IPS DF 4.7 (cell line): ENCODE measurements around the gene WASHC2A.
"Not testable (repeated sequence)": the region's sequence is repeated elsewhere in the genome, so short reads cannot be mapped to it uniquely, and the experiment has no call there.

Experiments used
- DNase-seq: peaks from one replicate; pipeline ENCODE4 v3.0.0-alpha.2; 2013; ENCODE audit warnings: low spot score; ENCODE audit errors: extremely low read depth

The WASHC2A gene

GRCh38 chr10:50152792-50153272 is 85.1 kb downstream of the WASHC2A start:
- DNase-seq, result no peak

GRCh38 chr10:50157868-50158267 is 90.1 kb downstream of the WASHC2A start:
- not testable (repeated sequence) for DNase-seq

- not testable (repeated sequence) for DNase-seq
Measured at GRCh38 chr10:50159856-50160255, 92.1 kb downstream of the WASHC2A start.

- not testable (repeated sequence) for DNase-seq
Measured at GRCh38 chr10:50165038-50165437, 97.3 kb downstream of the WASHC2A start.

- DNase-seq, result not testable (repeated sequence)
Measured at GRCh38 chr10:50167833-50168232, 100.1 kb downstream of the WASHC2A start.

GRCh38 chr10:50169506-50169905 is 101.8 kb downstream of the WASHC2A start:
- not testable (repeated sequence) for DNase-seq

GRCh38 chr10:50174788-50175525 is 107.2 kb downstream of the WASHC2A start:
- DNase-seq, result not testable (repeated sequence)
